MCF 10A (cell line): ENCODE data around the gene PDZK1. TPM values are rescaled to one million over a fixed set of nuclear protein-coding genes. Genes with fewer than 3 reads are reported as not detected.
A peak's percentile ranks its signal among the peaks of the same experiment; 100 is the strongest.

Experiments
- Bru-seq: library from RNA; stranded (reverse); fragments of 400-500 nt; gene quantifications from one replicate; lab custom pipeline; 2021; lab: Mats Ljungman, UMichigan
- BruChase-seq, 2 experiments: library from RNA; stranded (reverse); fragments of 400-500 nt; gene quantifications; one replicate each; lab custom pipeline; 2021; lab: Mats Ljungman, UMichigan
- BruUV-seq: library from RNA; stranded (reverse); fragments of 400-500 nt; replicated peaks from 2 replicates; lab custom pipeline; 2021; lab: Mats Ljungman, UMichigan
- CTCF ChIA-PET: fragments of 300-600 bp; sonication (Branson Sonifier 250); formaldehyde crosslinking; extraction: SDS; loops from one replicate; lab custom pipeline; 2021; ENCODE audit warnings: antibody characterized with exemption, inconsistent platforms; lab: Yijun Ruan, JAX
- POLR2A ChIA-PET: fragments of 300-600, 350-650 bp; sonication (Branson Sonifier 250); formaldehyde crosslinking; extraction: SDS; loops from one replicate; lab custom pipeline; 2020; ENCODE audit warnings: antibody characterized with exemption, inconsistent platforms; lab: Yijun Ruan, JAX
- DNase-seq: peaks from one replicate; pipeline ENCODE4 v3.0.0-alpha.2; 2018; ENCODE audit not compliant: unreplicated experiment
- H3K27ac Mint-ChIP-seq: one replicate; pipeline ENCODE4 v1.8.0; 2022; ENCODE audit warnings: mild to moderate bottlenecking, low read depth, mixed read lengths; ENCODE audit not compliant: unreplicated experiment
- H3K27me3 Mint-ChIP-seq: one replicate; pipeline ENCODE4 v1.8.0; 2022; ENCODE audit warnings: mixed read lengths; ENCODE audit not compliant: insufficient read depth, unreplicated experiment
- H3K36me3 Mint-ChIP-seq: one replicate; pipeline ENCODE4 v1.8.0; 2022; ENCODE audit warnings: mild to moderate bottlenecking, moderate library complexity, mixed read lengths; ENCODE audit not compliant: insufficient read depth, unreplicated experiment
- H3K4me1 Mint-ChIP-seq: one replicate; pipeline ENCODE4 v1.8.0; 2022; ENCODE audit warnings: mixed read lengths; ENCODE audit not compliant: insufficient read depth, unreplicated experiment
- H3K4me3 Mint-ChIP-seq: one replicate; pipeline ENCODE4 v1.8.0; 2022; ENCODE audit warnings: mild to moderate bottlenecking, moderate library complexity, mixed read lengths; ENCODE audit not compliant: unreplicated experiment
- H3K9me3 Mint-ChIP-seq: one replicate; pipeline ENCODE4 v1.8.0; 2022; ENCODE audit warnings: mixed read lengths; ENCODE audit not compliant: unreplicated experiment
- intact Hi-C: fragments of 100-400 bp; cut with micrococcal nuclease; formaldehyde crosslinking; loops from 2 replicates; pipeline ENCODE4 v1.14.1; 2022
- long read RNA-seq: library from polyadenylated mRNA; stranded (forward); transcript quantifications from one replicate; pipeline ENCODE4 v2.0.0, GENCODE V29; 2022
- total RNA-seq: library from RNA; stranded (reverse); gene quantifications from 2 replicates; pipeline ENCODE4 v1.2.3, GENCODE V29; 2022
- TF ChIP-seq, protein P1 (sequence below): fragments of 200-600 bp; IDR thresholded peaks from one replicate; pipeline ENCODE4 v1.8.0; 2022; ENCODE audit warnings: antibody characterized with exemption, mild to moderate bottlenecking; ENCODE audit not compliant: unreplicated experiment

Gene PDZK1
- total RNA-seq (0.20 and 0.61 TPM in 2 replicates), Bru-seq, nascent RNA (percentile 23 among the genes with signal in this experiment), BruChase-seq, experiment 1, labeled RNA remaining after a 6-hour chase (percentile 47 among the genes with signal in this experiment), BruChase-seq, experiment 2, labeled RNA remaining after a 2-hour chase (percentile 38 among the genes with signal in this experiment)
- long read RNA-seq: 0 reads

DNA sequence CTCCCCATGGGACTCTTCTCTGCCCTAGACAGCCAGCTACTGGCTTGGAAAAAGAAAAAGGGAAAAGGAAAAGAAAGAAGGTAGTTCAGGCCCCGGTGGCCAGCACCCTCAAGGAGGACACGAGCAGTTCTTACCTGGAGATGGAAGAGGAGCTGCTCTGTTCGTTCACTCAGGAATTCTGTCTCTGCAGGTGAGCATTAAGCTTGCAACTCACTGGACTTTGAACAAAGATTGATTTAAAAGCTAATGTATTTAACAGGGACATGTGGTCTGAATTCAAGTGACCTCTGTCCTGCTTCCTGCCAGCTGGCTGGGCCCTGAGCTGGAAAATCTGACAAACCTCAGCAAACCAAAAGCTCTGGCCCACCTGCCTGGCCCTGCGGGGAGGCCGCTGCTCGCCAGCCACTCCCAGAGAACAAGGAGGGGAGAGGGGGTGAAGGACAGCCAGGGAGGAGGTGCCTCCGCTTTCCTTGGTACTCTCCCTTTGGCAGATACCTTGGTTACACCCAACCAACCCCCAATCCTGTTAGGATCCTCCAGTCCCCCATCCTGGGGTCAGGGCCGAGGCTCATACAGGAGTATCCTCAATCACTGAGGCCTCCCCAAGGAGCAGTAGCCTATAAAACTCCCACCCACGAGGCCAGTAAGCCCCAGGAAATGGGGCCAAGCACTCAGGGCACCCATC lies at the start of gene PDZK1:
TSS of gene PDZK1 (minus strand) at position 186 of the 685 bp plus-strand sequence. CDS start 19,347 bp downstream, outside the sequence.
- Mint-ChIP-seq H3K27me3 (no peaks in the 10 kb centered on the region), H3K36me3 (no peaks in the 10 kb centered on the region), H3K9me3 (peaks cover 7% of the 10 kb centered on the region), H3K27ac (peak within 1 kb of the TSS; percentile 65), H3K4me3 (no peak within 1 kb of the TSS), H3K4me1 (peaks cover 32% of the 10 kb centered on the region)
- no peak for DNase-seq
- TF ChIP-seq, protein P1, sequence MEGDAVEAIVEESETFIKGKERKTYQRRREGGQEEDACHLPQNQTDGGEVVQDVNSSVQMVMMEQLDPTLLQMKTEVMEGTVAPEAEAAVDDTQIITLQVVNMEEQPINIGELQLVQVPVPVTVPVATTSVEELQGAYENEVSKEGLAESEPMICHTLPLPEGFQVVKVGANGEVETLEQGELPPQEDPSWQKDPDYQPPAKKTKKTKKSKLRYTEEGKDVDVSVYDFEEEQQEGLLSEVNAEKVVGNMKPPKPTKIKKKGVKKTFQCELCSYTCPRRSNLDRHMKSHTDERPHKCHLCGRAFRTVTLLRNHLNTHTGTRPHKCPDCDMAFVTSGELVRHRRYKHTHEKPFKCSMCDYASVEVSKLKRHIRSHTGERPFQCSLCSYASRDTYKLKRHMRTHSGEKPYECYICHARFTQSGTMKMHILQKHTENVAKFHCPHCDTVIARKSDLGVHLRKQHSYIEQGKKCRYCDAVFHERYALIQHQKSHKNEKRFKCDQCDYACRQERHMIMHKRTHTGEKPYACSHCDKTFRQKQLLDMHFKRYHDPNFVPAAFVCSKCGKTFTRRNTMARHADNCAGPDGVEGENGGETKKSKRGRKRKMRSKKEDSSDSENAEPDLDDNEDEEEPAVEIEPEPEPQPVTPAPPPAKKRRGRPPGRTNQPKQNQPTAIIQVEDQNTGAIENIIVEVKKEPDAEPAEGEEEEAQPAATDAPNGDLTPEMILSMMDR: no peak
- ChIA-PET CTCF (interaction anchor here (1.3 to 4.4 kb wide), 2 partner anchors 11 to 14 kb away, joined by 4 to 63 read pairs; partner anchors contain the start of gene CD160), POLR2A (interaction anchor here (1.3 to 3.4 kb wide), 2 partner anchors 13 to 15 kb away, joined by 5 to 11 read pairs; no protein-coding TSS in a partner anchor)
- no TSS peak for BruUV-seq
- intact Hi-C loops: no loop called here

DNA sequence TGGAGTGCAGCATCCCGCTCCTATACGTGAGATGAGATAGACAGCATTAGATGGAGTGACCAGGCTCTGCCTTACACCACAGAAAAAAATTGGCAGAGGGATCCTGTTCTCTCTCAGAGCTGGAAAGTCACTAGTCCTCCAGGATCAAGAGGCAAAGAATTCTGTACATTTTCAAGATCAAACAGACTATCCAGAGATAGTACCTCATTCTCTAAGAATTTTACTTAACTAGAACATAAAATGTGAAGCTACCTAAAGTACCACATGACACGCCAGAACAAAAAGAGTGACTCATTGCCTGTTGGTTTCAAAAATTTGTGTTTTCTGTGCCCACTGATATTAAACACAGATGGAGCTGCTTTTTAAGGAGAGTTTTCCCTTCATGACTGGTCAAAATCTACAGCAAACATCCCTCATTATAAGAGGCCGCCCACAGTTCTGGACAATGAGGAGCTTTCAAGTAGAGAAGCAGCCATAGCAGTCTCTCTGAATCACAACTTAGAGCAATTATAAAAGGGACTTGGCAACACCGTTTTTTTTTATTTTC lies 44.4 kb upstream of the PDZK1 start:
- TF ChIP-seq, protein P1: no peak
- H3K36me3 Mint-ChIP-seq: peaks cover 75% of the 10 kb centered on the region
- DNase-seq: peak; percentile 50
- H3K27me3 Mint-ChIP-seq: no peaks in the 10 kb centered on the region
- peaks cover 14% of the 10 kb centered on the region for H3K4me1 Mint-ChIP-seq
- no TSS peak for BruUV-seq
- intact Hi-C loops: loop anchor here (10.0 kb wide), 1 partner anchor 73 kb away; the partner anchor contains the start of genes POLR3C and RNF115
- POLR2A ChIA-PET: interaction anchor here (0.6 to 2.2 kb wide), 14 partner anchors 8 to 267 kb away, joined by 3 to 10 read pairs (median 4); partner anchors contain the start of genes POLR3C and RNF115
- CTCF ChIA-PET: interaction anchor here (0.8 to 1.7 kb wide), 9 partner anchors 9 to 105 kb away, joined by 3 to 9 read pairs (median 3); partner anchors contain the start of genes NUDT17, POLR3C and RNF115
- H3K4me3 Mint-ChIP-seq: no peak overlapping the region
- H3K9me3 Mint-ChIP-seq: no peaks in the 10 kb centered on the region
- peak overlapping the region; percentile 87 for H3K27ac Mint-ChIP-seq

DNA sequence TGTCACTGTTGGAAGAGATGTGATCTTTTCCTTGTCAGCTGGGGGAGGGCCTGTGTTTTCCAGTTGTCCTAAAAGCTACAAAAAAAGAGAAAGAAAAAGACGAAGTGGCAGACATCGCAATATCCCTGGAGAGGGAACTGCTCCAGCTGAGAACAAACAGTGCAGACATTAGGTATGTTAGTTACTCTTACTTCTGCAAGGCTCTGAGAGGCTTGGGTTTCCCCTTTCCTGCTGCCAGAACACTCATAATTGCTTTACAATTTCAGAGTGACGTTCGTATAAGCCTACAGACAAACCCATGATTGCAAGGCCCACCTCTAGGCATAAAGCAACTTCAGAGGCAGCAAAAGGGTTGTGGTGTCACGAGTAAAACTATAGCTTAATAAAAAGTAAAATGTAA lies 43.3 kb upstream of the PDZK1 start:
- Mint-ChIP-seq H3K36me3 (peaks cover 76% of the 10 kb centered on the region), H3K9me3 (no peaks in the 10 kb centered on the region), H3K4me3 (no peak overlapping the region), H3K4me1 (peaks cover 14% of the 10 kb centered on the region), H3K27me3 (no peaks in the 10 kb centered on the region), H3K27ac (no peak overlapping the region)
- BruUV-seq: no TSS peak
- POLR2A ChIA-PET: interaction anchor here (1.1 to 2.1 kb wide), 4 partner anchors 8 to 74 kb away, joined by 4 to 8 read pairs (median 6); partner anchors contain the start of genes POLR3C and RNF115
- TF ChIP-seq, protein P1: no peak
- no peak for DNase-seq
- intact Hi-C loops: loop anchor here (10.0 kb wide), 1 partner anchor 74 kb away; the partner anchor contains the start of genes POLR3C and RNF115
- CTCF ChIA-PET: interaction anchor here (0.7 to 1.7 kb wide), 9 partner anchors 8 to 106 kb away, joined by 3 to 9 read pairs (median 3); no protein-coding TSS in a partner anchor
